Stimulated activated CD8-positive, alpha-beta memory T cell treated with anti-CD3 and anti-CD28 coated beads, Interleukin-12 subunit alpha, Interleukin-12 subunit beta, amount 100 ng/mL, for 24 hours (primary cell): ENCODE results near the gene GRM5.
"Not testable (repeated sequence)": the region's sequence is repeated elsewhere in the genome, so short reads cannot be mapped to it uniquely, and the experiment has no call there.

ENCODE experiments used
- DNase-seq: peaks from one replicate; pipeline ENCODE4 v3.0.0-alpha.2; 2020; ENCODE audit errors: extremely low read depth

The GRM5 gene

DNA sequence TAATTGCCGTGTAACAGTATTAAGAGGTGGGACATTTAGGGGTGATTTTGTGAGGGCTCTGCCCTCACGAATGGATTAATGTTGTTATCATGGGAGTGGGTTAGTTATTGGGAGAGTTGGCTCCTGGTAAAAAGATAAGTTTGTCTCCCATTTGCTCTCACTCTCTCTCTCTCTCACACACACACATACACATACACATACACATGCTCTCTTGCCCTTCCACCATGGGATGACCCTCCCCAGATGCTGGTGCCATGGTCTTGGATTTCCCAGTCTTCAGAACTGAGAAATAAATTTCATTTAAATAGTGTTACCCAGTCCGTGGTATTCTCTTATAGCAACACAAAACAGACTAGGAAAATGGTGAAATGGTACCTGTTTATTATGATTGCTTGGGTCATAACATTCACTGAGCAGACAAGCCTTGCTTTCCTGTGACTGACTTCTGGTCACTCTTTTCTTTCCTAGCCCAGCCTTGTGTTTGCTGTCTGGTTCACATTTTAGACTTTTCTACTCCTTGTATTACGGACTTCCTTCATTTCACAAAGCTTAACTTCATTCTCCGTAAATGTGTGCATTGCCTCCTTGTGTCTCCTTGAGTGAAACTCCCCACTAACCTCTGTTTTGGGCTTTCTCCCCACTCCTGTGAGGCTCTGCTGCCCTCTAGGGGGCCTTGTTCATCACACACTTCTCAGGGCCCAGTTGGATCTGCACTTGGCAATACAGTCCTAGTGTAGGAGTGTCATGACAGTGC lies 521.7 kb downstream of the GRM5 start:
- peak; percentile 31 for DNase-seq

DNA sequence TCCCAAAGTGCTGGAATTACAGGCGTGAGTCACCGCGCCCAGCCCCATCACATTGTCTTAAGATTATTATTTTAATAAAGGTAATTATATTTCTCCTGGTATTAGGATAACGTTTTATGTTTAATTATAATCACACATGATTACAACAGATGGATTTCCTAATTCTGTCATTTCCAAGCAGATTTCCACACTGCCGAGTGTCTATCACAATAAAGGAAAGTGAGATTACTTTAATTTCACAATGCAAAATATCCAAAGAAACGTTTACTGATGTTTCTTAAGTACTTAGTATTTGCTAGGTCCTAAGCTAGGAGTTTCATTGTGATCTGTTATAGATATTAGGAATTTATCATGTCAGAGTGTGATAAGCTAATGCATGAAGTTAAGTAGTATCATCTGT lies 524.8 kb downstream of the GRM5 start:
- no peak for DNase-seq

GRCh38 chr11:88538098-88538497 lies 527.7 kb downstream of the GRM5 start:
- DNase-seq, result no peak

DNA sequence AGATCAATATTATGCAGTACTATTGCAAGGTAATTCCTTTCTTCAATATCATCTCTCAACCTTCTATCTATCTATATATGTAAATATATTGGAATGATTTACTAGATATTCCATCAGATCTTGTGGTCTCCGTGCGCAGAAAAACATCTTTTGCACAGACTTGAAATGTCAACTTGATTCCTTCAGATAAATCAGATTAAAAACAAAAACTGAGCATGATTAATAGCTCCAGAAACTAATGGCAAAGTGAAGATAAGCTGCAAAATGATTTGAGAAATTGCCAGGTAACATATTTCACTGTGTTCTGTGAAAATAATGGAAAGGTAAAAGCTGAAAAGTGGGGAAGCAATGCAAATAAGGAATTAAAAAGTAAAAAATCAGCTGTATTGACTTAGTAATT lies 528.2 kb downstream of the GRM5 start:
- no peak for DNase-seq

GRCh38 chr11:88536616-88537265 lies 529.0 kb downstream of the GRM5 start:
- DNase-seq, result no peak

DNA sequence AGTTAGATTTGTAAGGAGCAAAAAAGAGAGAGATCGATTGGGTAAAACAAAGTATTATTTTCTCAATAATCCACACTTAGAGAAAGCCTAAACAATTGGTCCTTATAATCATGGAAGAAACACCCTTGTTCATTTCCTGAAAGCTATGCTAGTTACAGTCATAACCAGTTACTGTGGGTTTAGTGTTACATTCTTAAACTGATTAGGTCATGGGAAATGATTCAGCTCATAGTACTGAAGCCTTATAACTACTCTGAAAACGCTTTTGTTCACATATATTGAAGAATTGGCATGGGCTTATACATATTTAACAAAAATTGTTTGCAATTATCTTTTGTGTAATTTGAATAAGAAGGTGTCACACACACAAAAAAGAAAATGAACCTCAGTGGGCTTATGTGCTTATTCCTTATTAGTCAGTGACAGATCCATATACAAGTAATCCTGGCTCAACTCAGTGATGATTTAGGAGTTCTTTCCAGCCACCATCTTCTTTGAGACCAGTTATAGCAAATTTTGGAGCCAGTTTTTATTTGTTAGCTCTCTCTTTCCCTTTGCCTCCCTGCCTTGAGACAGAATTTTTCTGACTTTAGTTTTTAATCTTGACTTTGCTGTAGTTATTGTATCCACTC lies 529.8 kb downstream of the GRM5 start:
- no peak for DNase-seq

- no peak for DNase-seq
These were observed 530.5 kb downstream of the GRM5 start for GRCh38 chr11:88535266-88535665.

DNA sequence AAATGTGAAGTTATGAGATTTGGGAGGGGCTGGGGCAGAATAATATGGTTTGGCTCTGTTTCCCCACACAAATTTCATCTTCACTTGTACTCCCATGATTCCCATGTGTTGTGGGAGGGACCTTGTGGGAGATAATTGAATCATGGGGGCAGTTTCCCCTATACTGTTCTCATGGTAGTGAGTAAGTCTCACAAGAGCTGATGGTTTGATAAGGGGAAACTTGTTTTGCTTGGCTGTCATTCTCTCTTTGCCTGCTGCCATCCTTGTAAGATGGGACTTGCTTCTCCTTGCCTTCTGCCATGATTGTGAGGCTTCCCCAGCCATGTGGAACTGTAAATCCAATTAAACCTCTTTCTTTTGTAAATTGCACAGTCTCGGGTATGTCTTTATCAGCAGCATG lies 531.1 kb downstream of the GRM5 start:
- not testable (repeated sequence) for DNase-seq

GRCh38 chr11:88534185-88534584 lies 531.6 kb downstream of the GRM5 start:
- no peak for DNase-seq

GRCh38 chr11:88533001-88533400 lies 532.8 kb downstream of the GRM5 start:
- no peak for DNase-seq

- DNase-seq, result no peak
These were observed 534.0 kb downstream of the GRM5 start for GRCh38 chr11:88531831-88532230.

GRCh38 chr11:88529426-88529825 lies 536.4 kb downstream of the GRM5 start:
- no peak for DNase-seq

DNA sequence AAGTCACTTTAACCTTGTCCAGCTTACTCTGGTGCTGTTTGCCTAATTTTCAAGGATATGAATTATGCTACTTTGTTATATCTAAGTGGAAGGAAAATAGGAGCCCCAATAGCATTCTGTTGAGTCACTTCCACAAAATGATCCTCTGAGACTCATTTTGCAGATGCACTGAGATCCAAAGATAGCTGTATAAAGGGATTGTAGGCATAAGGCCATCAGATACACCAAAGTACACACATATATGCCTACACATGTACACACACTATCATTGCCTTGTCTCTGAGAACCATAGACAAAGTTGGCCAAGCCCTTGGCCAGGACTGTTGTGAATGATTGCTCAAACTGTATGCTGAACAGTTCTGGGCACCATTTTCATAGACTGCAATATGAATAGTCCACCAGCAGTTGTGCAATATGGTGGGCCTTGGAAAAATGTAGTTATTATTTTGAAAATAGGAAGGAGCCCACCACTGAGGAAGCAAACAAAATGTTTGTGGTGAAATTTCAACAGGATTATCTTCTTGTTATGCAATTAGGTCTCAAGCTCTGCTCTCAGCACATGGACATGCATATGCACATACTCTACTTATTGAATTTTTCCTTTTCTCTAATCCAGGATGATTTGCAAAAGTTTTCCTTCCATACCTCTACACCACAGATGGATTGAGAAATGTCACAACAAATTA lies 542.3 kb downstream of the GRM5 start:
- no peak for DNase-seq

DNA sequence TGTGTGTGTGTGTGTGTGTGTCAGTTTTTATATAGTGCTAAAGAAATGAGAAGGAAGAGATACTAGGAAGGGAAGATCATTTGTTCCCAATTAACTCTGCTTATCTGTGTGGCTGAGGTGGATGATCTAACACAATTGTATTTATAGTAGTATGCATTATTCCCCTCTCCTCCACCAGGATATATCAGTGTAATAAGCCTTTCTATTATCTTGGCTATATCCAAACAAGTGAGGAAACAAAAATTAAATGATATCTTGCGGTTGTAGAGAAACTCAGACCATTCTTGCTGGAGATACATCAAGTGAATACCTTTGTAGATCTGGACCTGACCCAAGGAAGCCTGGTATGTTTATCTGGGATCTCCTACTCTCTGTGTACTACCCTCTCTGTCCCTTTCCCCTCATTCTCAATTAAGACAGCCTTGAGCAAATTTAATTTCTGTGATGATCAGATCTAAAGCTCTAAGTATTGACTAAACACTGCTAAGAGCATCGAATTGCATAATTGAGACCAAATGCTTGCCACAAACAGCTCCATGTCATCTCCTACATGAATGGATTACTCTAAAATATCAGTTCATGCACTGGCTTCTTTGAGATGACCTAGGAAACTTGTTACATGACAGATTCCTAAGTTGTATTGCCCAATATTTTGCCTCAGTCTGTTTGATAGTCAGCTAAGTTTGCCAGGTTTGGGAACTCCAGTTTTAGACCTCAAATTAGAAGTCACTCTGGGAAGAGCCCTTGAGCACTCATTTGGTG lies 543.0 kb downstream of the GRM5 start:
- DNase-seq, result no peak

- DNase-seq, result no peak
These were observed 544.0 kb downstream of the GRM5 start for GRCh38 chr11:88521799-88522201.

GRCh38 chr11:88521399-88521798 lies 544.4 kb downstream of the GRM5 start:
- no peak for DNase-seq

GRCh38 chr11:88520391-88520790 lies 545.4 kb downstream of the GRM5 start:
- no peak for DNase-seq

- no peak for DNase-seq
These were observed 550.8 kb downstream of the GRM5 start for GRCh38 chr11:88515002-88515401.

DNA sequence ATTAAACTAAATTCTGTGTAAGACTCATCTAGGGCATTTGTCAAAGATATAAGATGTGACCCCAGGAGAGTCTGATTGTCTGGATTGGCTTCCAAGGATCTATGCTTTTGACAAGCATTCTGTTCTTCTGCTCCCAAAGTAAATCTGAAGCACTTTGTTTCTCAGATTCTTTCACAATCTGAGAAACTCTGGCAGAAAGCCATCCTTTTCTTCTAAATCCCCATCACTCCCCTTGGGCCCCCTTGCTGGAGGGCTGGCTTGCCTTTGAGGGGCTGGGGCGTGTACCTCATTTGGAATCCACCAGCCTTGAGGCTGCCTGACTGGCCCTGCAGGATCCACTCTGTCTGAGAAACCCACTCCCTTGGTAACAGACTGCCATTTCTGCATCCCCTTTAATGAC lies 554.8 kb downstream of the GRM5 start:
- DNase-seq, result no peak

- DNase-seq, result no peak
These were observed 556.8 kb downstream of the GRM5 start for GRCh38 chr11:88508759-88509581.

- DNase-seq, result no peak
These were observed 557.4 kb downstream of the GRM5 start for GRCh38 chr11:88508418-88508758.
